Measurements from ENCODE around the gene TCEA2. TPM values are rescaled to one million over a fixed set of nuclear protein-coding genes. Genes with fewer than 3 reads are reported as not detected.

TCEA2 gene
- total RNA-seq, 2 donors from 2014 or later, result 44.7 to 46.4 TPM

- intact Hi-C loops (cut with DNase I), result no loop called here
- peak in 1 of 2 donors; percentile 26 for ATAC-seq
- DNase-seq, result peak; percentile 67
Observed at GRCh38 chr20:64045346-64046011, 17.5 kb upstream of the TCEA2 start.

GRCh38 chr20:64047046-64047389 lies 16.0 kb upstream of the TCEA2 start:
- intact Hi-C loops (cut with DNase I), result no loop called here
- DNase-seq (no peak), ATAC-seq (no peak)

- DNase-seq (no peak), ATAC-seq (no peak)
- intact Hi-C loops (cut with DNase I), result no loop called here
Observed at GRCh38 chr20:64047968-64048401, 15.0 kb upstream of the TCEA2 start.

- intact Hi-C loops (cut with DNase I), result no loop called here
- no peak for ATAC-seq
- no peak for DNase-seq
Observed at GRCh38 chr20:64048402-64049044, 14.5 kb upstream of the TCEA2 start.

- DNase-seq (peak; percentile 71), ATAC-seq (peak; percentile 13 to 22)
- intact Hi-C loops (cut with DNase I), result no loop called here
Observed at GRCh38 chr20:64049060-64049877, 13.7 kb upstream of the TCEA2 start, which contains the start of gene SOX18. Gene SOX18 (minus strand): TSS chr20:64049639. CDS start chr20:64049516, 123 bp downstream.

GRCh38 chr20:64049878-64050260 lies 13.1 kb upstream of the TCEA2 start:
- peak in 1 of 2 donors; percentile 4 for ATAC-seq
- DNase-seq, result no peak
- intact Hi-C loops (cut with DNase I), result no loop called here

GRCh38 chr20:64050261-64051032 lies 12.6 kb upstream of the TCEA2 start:
- no peak for ATAC-seq
- intact Hi-C loops (cut with DNase I), result no loop called here
- no peak for DNase-seq

GRCh38 chr20:64051033-64051452 lies 12.0 kb upstream of the TCEA2 start:
- ATAC-seq (no peak), DNase-seq (no peak)
- intact Hi-C loops (cut with DNase I), result no loop called here

- DNase-seq (peak; percentile 87), ATAC-seq (peak; percentile 42 to 49)
- intact Hi-C loops (cut with DNase I), result no loop called here
Observed at GRCh38 chr20:64051561-64052325, 11.3 kb upstream of the TCEA2 start.

- no peak for DNase-seq
- intact Hi-C loops (cut with DNase I), result no loop called here
- no peak for ATAC-seq
Observed at GRCh38 chr20:64052326-64052722, 10.7 kb upstream of the TCEA2 start.

GRCh38 chr20:64052987-64053840 lies 9.8 kb upstream of the TCEA2 start:
- no peak for DNase-seq
- no peak for ATAC-seq
- intact Hi-C loops (cut with DNase I), result no loop called here

- peak; percentile 39 to 44 for ATAC-seq
Observed at GRCh38 chr20:64053841-64054661, 8.9 kb upstream of the TCEA2 start.

GRCh38 chr20:64055396-64055892 lies 7.6 kb upstream of the TCEA2 start:
- ATAC-seq (no peak), DNase-seq (no peak)
- intact Hi-C loops (cut with DNase I), result loop anchor here in 1 of 2 donors (5.0 kb wide), 1 partner anchor 73 kb away; the partner anchor contains the start of gene PRPF6

More at GRCh38 chr20:64053841-64054661, 8.9 kb upstream of the TCEA2 start:
- peak; percentile 88 for DNase-seq
- intact Hi-C loops (cut with DNase I), result no loop called here

- DNase-seq (peak; percentile 85), ATAC-seq (peak; percentile 10 to 22)
- intact Hi-C loops (cut with DNase I), result loop anchor here in 1 of 2 donors (5.0 kb wide), 1 partner anchor 74 kb away; the partner anchor contains the start of gene PRPF6
Observed at GRCh38 chr20:64055893-64056638, 6.9 kb upstream of the TCEA2 start.

GRCh38 chr20:64056639-64056888 lies 6.4 kb upstream of the TCEA2 start:
- DNase-seq, result no peak
- intact Hi-C loops (cut with DNase I), result loop anchor here in 1 of 2 donors (5.0 kb wide), 1 partner anchor 74 kb away; the partner anchor contains the start of gene PRPF6
- peak in 1 of 2 donors; percentile 12 for ATAC-seq
